GM03348 (cell line): Measurements from ENCODE around the gene CDH4.

ENCODE experiments used
- DNase-seq: peaks from one replicate; pipeline ENCODE4 v3.0.0; 2012; ENCODE audit warnings: low spot score

CDH4 gene

GRCh38 chr20:61788343-61788742 is 536.3 kb downstream of the CDH4 start:
- no peak for DNase-seq

GRCh38 chr20:61789329-61789728 is 537.3 kb downstream of the CDH4 start:
- DNase-seq = no peak

GRCh38 chr20:61790116-61790827 is 538.2 kb downstream of the CDH4 start:
- DNase-seq = no peak

GRCh38 chr20:61791995-61792394 is 539.9 kb downstream of the CDH4 start:
- no peak for DNase-seq

GRCh38 chr20:61795669-61796630 is 543.9 kb downstream of the CDH4 start:
- DNase-seq = no peak

- DNase-seq = no peak
Observed at GRCh38 chr20:61796738-61797137, 544.7 kb downstream of the CDH4 start.

- no peak for DNase-seq
Observed at GRCh38 chr20:61797200-61797599, 545.1 kb downstream of the CDH4 start.

- no peak for DNase-seq
Observed at GRCh38 chr20:61797971-61798411, 545.9 kb downstream of the CDH4 start.

GRCh38 chr20:61798632-61799031 is 546.6 kb downstream of the CDH4 start:
- no peak for DNase-seq

- no peak for DNase-seq
Observed at GRCh38 chr20:61799394-61799923, 547.4 kb downstream of the CDH4 start.

GRCh38 chr20:61799928-61800327 is 547.9 kb downstream of the CDH4 start:
- no peak for DNase-seq

- DNase-seq = no peak
Observed at GRCh38 chr20:61800359-61801064, 548.5 kb downstream of the CDH4 start.

GRCh38 chr20:61801065-61801360 is 549.0 kb downstream of the CDH4 start:
- no peak for DNase-seq

GRCh38 chr20:61801428-61801827 is 549.4 kb downstream of the CDH4 start:
- no peak for DNase-seq

GRCh38 chr20:61801857-61802442 is 549.9 kb downstream of the CDH4 start:
- no peak for DNase-seq

GRCh38 chr20:61802721-61803311 is 550.8 kb downstream of the CDH4 start:
- DNase-seq = no peak

GRCh38 chr20:61803416-61803914 is 551.4 kb downstream of the CDH4 start:
- peak; percentile 75 for DNase-seq

- DNase-seq = peak; percentile 81
Observed at GRCh38 chr20:61803915-61804751, 552.1 kb downstream of the CDH4 start.

- no peak for DNase-seq
Observed at GRCh38 chr20:61804752-61805295, 552.8 kb downstream of the CDH4 start.

GRCh38 chr20:61805365-61805764 is 553.3 kb downstream of the CDH4 start:
- no peak for DNase-seq
